Right lung (tissue), 5 donors: ENCODE data around the gene KDELR3. TPM values are rescaled to one million over a fixed set of nuclear protein-coding genes. Genes with fewer than 3 reads are reported as not detected.

Source experiments
- DNase-seq, 2 donors: peaks; one replicate each; pipeline ENCODE4 v3.0.0-alpha.2; 2013
- polyA plus RNA-seq, 5 donors: library from polyadenylated mRNA; unstranded; fragments of 120-200 nt; gene quantifications; one replicate each; pipeline versions ENCODE4 v1.2.1 to v1.2.3, GENCODE V29; 2013; ENCODE audit warnings: inconsistent platforms in 1 of 5, low replicate concordance in 1 of 5; ENCODE audit not compliant: insufficient read length in 5 of 5, insufficient read depth in 1 of 5

Gene KDELR3
- polyA plus RNA-seq, 5 donors = 6.2 to 9.5 (median 7.2) TPM

- no peak for DNase-seq
Observed at GRCh38 chr22:38510416-38510970, 42.6 kb downstream of the KDELR3 start.

- DNase-seq = no peak
Observed at GRCh38 chr22:38513063-38513462, 45.2 kb downstream of the KDELR3 start.

- DNase-seq = no peak
Observed at GRCh38 chr22:38518620-38519019, 50.7 kb downstream of the KDELR3 start.

GRCh38 chr22:38519453-38520250 lies 51.8 kb downstream of the KDELR3 start:
- no peak for DNase-seq

- DNase-seq = no peak
Observed at GRCh38 chr22:38523029-38523428, 55.1 kb downstream of the KDELR3 start.

- no peak for DNase-seq
Observed at GRCh38 chr22:38523479-38523878, 55.6 kb downstream of the KDELR3 start.

- DNase-seq = no peak
Observed at GRCh38 chr22:38524429-38524828, 56.5 kb downstream of the KDELR3 start.

- no peak for DNase-seq
Observed at GRCh38 chr22:38531251-38531938, 63.5 kb downstream of the KDELR3 start.

Other genes with a start within 250 kb of the KDELR3 start
- 10 to 100 TPM; 32.6 to 47.1 (median 38.9) TPM for gene TMEM184B, start 195.1 kb upstream of the KDELR3 start, polyA plus RNA-seq
- gene CSNK1E, start 150.7 kb upstream of the KDELR3 start, polyA plus RNA-seq = 100 to 1,000 TPM; 148 to 201 (median 194) TPM
- under 1 TPM in 1 of 5 donors, not detected in 4; 0.10 TPM for gene KCNJ4, start 12.9 kb upstream of the KDELR3 start, polyA plus RNA-seq
- gene DDX17, start 38.2 kb downstream of the KDELR3 start, polyA plus RNA-seq = 100 to 1,000 TPM; 579 to 954 (median 821) TPM
- gene DMC1, start 102.1 kb downstream of the KDELR3 start, polyA plus RNA-seq = 1 to 10 TPM; 2.7 to 5.6 (median 3.6) TPM
- 1 to 10 TPM; 4.5 to 7.1 (median 5.6) TPM for gene FAM227A, start 188.3 kb downstream of the KDELR3 start, polyA plus RNA-seq
- 10 to 100 TPM; 44.9 to 59.3 (median 56.3) TPM for gene CBY1, start 188.5 kb downstream of the KDELR3 start, polyA plus RNA-seq
- 10 to 100 TPM; 84.8 to 92.2 (median 86.0) TPM for gene TOMM22, start 213.9 kb downstream of the KDELR3 start, polyA plus RNA-seq
- gene JOSD1, start 232.8 kb downstream of the KDELR3 start, polyA plus RNA-seq = 10 to 100 TPM; 46.3 to 55.6 (median 47.7) TPM
- gene GTPBP1, start 237.8 kb downstream of the KDELR3 start, polyA plus RNA-seq = 10 to 100 TPM; 36.0 to 45.8 (median 40.5) TPM